Lung (tissue), 12 donors: ENCODE data around the gene FANCE. TPM values are rescaled to one million over a fixed set of nuclear protein-coding genes. Genes with fewer than 3 reads are reported as not detected.

Source experiments
- ATAC-seq: fragments of 200-7000 bp; cut with Tn5 transposase; one replicate; pipeline ENCODE4 v1.9.1; 2020; ENCODE audit warnings: moderate number of reproducible peaks; ENCODE audit not compliant: insufficient read depth, low FRiP score
- DNase-seq, 3 donors: peaks; one replicate each; pipeline ENCODE4 v3.0.0-alpha.2; 2013 to 2017
- H3K27ac ChIP-seq, 2 donors: one replicate each; pipeline ENCODE4 v1.5.1; 2013; ENCODE audit warnings: mild to moderate bottlenecking in 2 of 2, moderate library complexity in 2 of 2, control low read depth in 1 of 2, inconsistent platforms in 1 of 2, low read depth in 1 of 2, low read length in 1 of 2
- H3K27me3 ChIP-seq, 3 donors: one replicate each; pipeline ENCODE4 v1.5.1; 2013; ENCODE audit warnings: low read length in 2 of 3; ENCODE audit not compliant: control insufficient read depth in 3 of 3, insufficient read depth in 3 of 3
- H3K36me3 ChIP-seq, 4 donors: one replicate each; pipeline ENCODE4 v1.5.1; 2013; ENCODE audit warnings: low read length in 4 of 4, mild to moderate bottlenecking in 1 of 4, moderate library complexity in 1 of 4; ENCODE audit not compliant: control insufficient read depth in 4 of 4, insufficient read depth in 4 of 4
- H3K4me1 ChIP-seq, 5 donors: one replicate each; pipeline ENCODE4 v1.5.1; 2013; ENCODE audit warnings: low read length in 5 of 5, mild to moderate bottlenecking in 2 of 5, moderate library complexity in 1 of 5; ENCODE audit not compliant: control insufficient read depth in 5 of 5, insufficient read depth in 5 of 5
- H3K4me3 ChIP-seq: one replicate; pipeline ENCODE4 v1.5.1; 2013; ENCODE audit warnings: mild to moderate bottlenecking, control low read depth, moderate library complexity
- H3K9ac ChIP-seq, 2 donors: one replicate each; pipeline ENCODE4 v1.5.1; 2013; ENCODE audit warnings: low read length in 2 of 2, control low read depth in 1 of 2; ENCODE audit not compliant: insufficient read depth in 1 of 2
- H3K9me3 ChIP-seq, 4 donors: one replicate each; pipeline ENCODE4 v1.5.1; 2013; ENCODE audit warnings: low read length in 3 of 4, mild to moderate bottlenecking in 1 of 4, moderate library complexity in 1 of 4; ENCODE audit not compliant: control insufficient read depth in 4 of 4, insufficient read depth in 3 of 4
- WGBS, 2 donors: extraction: QIAGEN DNeasy Blood & Tissue Kit; methylation state at CpG; one replicate each; pipeline ENCODE4 v1.1.7; 2013; 5-methylcytosine and 5-hydroxymethylcytosine counted together
- polyA plus RNA-seq, 2 donors: library from polyadenylated mRNA; stranded (reverse); fragments of 200-250 nt; gene quantifications; one replicate each; pipeline ENCODE4 v1.2.1, GENCODE V29; 2013
- total RNA-seq, 2 donors: library from RNA; depleted of rRNA in 1 of 2; stranded (reverse); fragments of >200 nt in 1 of 2; gene quantifications; one replicate each; pipeline ENCODE4 v1.2.1, GENCODE V29; 2014 to 2021
- TF ChIP-seq, protein P1 (sequence below): IDR thresholded peaks from 2 replicates; pipeline ENCODE4 v1.5.1; 2012; ENCODE audit warnings: mild to moderate bottlenecking; ENCODE audit errors: control extremely low read depth, extremely low read depth
- donor health status: control.
- donor health status: control.
- donor health status: Bipolar disorder and iron deficiency.
- donor health status: healthy.
- donor health status: DM: yes; HTN: yes; CAD: no.

FANCE gene
- total and polyA plus RNA-seq, 4 donors = 3.1 to 7.3 (median 6.3) TPM

DNA sequence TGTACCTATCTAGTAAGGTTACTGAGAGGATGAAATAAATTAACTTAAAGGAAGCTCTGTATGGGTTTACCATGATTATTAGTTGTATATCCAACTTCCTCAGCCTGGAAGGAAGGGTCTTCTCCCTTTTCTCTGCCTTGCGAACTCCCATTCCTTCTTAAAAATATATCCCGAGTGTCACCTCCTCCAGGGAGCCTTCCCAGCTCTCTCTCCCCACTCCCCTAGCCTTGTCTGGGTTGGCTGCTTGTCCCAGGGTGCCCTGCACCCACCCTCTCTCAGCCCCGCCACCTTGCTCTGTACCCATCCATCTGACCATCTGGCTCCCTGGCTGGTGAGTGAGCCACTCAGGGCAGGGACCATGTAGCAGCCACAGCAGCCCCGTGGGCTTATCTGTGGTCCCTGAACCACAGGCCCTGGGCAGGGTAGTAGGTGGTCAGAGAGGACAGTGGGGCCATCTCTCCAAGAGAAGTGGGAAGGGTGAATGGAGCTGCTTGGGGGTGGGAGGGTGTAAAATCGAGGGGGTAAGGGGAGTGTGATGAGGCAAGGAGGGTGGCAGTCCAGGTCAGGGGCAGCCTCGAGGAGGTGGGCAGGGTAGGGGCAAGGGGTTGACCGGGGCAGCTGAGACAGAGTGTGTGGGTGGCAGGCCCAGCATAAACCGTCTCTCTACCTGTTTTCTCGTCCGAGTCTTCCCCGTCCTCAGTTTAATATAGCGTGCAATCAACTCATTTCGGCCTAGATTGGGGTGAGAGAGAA is 31.9 kb downstream of the FANCE start:
- TF ChIP-seq, protein P1, sequence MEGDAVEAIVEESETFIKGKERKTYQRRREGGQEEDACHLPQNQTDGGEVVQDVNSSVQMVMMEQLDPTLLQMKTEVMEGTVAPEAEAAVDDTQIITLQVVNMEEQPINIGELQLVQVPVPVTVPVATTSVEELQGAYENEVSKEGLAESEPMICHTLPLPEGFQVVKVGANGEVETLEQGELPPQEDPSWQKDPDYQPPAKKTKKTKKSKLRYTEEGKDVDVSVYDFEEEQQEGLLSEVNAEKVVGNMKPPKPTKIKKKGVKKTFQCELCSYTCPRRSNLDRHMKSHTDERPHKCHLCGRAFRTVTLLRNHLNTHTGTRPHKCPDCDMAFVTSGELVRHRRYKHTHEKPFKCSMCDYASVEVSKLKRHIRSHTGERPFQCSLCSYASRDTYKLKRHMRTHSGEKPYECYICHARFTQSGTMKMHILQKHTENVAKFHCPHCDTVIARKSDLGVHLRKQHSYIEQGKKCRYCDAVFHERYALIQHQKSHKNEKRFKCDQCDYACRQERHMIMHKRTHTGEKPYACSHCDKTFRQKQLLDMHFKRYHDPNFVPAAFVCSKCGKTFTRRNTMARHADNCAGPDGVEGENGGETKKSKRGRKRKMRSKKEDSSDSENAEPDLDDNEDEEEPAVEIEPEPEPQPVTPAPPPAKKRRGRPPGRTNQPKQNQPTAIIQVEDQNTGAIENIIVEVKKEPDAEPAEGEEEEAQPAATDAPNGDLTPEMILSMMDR = no peak
- 86 to 88% methylated on average over 13 of the region's 13 CpGs for WGBS, 2 donors
- ATAC-seq = no peak
- Histone ChIP-seq H3K4me3 (no peak overlapping the region), H3K27me3 (no peaks in the 10 kb centered on the region), H3K4me1 (peaks cover 5 to 31% (median 22%) of the 10 kb centered on the region in 5 donors), H3K9me3 (no peaks in the 10 kb centered on the region), H3K27ac (no peak overlapping the region), H3K9ac (no peak overlapping the region), H3K36me3 (peaks cover 0 to 14% (median 9%) of the 10 kb centered on the region in 4 donors)
- no peak for DNase-seq

DNA sequence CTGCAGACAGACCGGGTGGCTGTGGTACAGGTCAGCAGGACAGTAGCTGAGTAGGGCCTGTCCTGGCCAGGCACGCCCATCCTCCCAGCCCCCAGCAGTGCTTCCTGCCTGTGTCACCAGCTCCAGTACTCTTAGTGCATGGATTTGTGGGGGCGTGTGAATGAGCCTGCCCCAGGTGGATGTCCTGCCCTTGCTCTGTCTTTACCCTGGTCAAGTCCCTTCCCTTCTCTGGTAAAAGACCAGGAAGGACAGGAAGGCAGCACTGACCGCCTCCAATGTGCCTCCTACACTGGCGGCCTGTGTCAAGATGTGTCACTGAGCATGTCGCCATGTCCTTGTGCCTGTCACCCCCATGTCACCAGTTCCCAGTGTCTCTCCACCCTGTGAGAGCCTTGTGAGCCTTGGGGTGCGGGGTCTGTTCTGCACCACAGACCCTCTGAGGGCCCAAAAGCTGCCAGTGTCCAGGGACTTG is 32.8 kb downstream of the FANCE start:
- no peaks in the 10 kb centered on the region for H3K27me3 ChIP-seq
- TF ChIP-seq, protein P1 = no peak
- H3K4me1 ChIP-seq = peaks cover 5 to 31% (median 23%) of the 10 kb centered on the region in 5 donors
- 85 to 90% methylated on average over 7 of the region's 7 CpGs for WGBS, 2 donors
- no peaks in the 10 kb centered on the region for H3K9me3 ChIP-seq
- no peak overlapping the region for H3K9ac ChIP-seq
- DNase-seq (no peak), ATAC-seq (no peak)
- peaks cover 0 to 10% (median 5%) of the 10 kb centered on the region in 4 donors for H3K36me3 ChIP-seq
- H3K27ac ChIP-seq = peak overlapping the region in 1 of 2 donors; percentile 93
- H3K4me3 ChIP-seq = no peak overlapping the region

DNA sequence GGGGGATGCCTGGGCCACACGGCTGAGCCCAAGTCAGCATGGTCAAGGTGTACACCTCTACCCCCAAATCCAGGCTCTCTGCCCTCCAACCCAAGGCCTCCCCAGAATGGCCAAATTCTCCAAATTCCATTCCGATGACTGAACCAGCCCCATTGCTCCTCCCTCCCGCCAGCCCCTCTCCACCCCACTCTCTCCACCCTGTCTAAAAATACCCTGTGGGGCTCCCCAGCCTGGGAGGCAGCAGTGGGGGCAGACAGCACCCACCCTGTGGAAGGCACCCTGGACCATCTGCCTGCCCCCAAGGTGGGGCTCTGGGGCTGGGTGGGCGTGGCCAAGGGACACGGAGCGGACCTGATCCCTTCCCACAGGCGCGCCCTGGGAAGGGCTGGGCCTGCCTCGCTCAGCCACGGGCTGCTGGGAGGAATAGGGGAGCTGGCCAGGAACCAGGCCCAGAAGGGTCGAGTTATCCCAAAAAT is 33.3 kb downstream of the FANCE start:
- Histone ChIP-seq H3K36me3 (peaks cover 0 to 10% (median 5%) of the 10 kb centered on the region in 4 donors), H3K4me1 (peaks cover 6 to 34% (median 24%) of the 10 kb centered on the region in 5 donors), H3K9ac (peak overlapping the region in 1 of 2 donors; percentile 55), H3K27me3 (no peaks in the 10 kb centered on the region), H3K4me3 (no peak overlapping the region), H3K27ac (peak overlapping the region in 1 of 2 donors; percentile 93), H3K9me3 (no peaks in the 10 kb centered on the region)
- DNase-seq (peak in 2 of 3 donors; percentile 56 to 63), ATAC-seq (peak; percentile 46)
- TF ChIP-seq, protein P1 = no peak
- 57 to 78% methylated on average over 11 of the region's 11 CpGs for WGBS, 2 donors
